ENCODE measurements around the gene STK38L. TPM values are rescaled to one million over a fixed set of nuclear protein-coding genes. Genes with fewer than 3 reads are reported as not detected.
"Not testable (repeated sequence)": the region's sequence is repeated elsewhere in the genome, so short reads cannot be mapped to it uniquely, and the experiment has no call there.

STK38L gene
- total RNA-seq, 2 donors from 2014 or later = 34.2 to 67.7 TPM

DNA sequence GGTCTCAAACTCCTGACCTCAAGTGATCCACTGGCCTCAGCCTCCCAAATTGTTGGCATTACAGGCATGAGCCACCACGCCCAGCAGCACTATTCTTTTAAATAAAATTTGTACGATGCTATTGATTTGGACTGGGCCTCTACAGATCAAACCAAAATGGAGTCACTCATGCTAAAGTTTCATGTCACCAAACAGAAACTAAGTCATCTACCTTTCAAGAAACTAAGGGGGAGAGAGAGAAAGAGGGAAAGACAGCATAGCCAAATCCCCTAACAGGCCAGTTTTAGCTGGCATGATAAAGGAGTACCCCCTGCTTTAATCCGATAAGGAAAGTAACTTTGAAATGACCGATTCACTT is 23.1 kb upstream of the STK38L start:
- no peak for DNase-seq
- intact Hi-C loops (cut with DNase I, micrococcal nuclease) = no loop called here
- no peak for ATAC-seq

DNA sequence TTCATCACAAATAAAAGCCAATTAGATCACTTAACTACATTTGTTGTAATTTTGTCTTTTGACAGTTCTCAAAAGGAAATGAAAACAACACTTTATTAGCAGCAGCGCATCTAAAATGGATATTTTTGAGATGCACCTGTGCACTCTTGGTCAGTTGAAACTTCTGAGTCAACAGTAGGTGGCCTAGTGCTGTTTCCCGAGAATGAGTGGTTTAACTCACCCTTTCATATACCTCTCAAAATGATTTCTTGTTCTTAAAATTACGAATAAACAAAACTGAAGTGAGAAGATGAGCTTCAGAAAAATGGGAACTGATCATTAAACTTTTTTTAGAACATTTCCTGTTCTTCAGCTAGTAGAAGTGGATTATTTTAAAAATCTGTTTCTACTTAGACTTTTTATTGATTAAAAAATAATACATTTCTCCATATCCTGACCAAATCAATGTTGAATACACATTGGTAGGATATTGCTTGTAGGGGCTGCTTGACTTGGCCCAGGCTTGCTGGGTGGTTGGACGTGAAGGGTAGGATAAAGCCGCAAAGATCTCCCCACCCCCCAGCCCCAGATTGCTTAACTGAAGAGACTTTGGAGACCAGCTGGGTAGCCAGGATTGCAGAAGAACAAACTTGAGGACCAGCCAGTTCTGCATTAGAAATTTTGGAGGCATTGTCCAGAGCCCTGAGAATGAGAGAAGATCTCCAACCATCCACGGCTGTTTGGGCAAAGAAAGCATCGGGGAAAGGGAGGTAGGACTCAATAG is 22.3 kb upstream of the STK38L start:
- DNase-seq (no peak), ATAC-seq (no peak)
- intact Hi-C loops (cut with DNase I, micrococcal nuclease) = no loop called here

DNA sequence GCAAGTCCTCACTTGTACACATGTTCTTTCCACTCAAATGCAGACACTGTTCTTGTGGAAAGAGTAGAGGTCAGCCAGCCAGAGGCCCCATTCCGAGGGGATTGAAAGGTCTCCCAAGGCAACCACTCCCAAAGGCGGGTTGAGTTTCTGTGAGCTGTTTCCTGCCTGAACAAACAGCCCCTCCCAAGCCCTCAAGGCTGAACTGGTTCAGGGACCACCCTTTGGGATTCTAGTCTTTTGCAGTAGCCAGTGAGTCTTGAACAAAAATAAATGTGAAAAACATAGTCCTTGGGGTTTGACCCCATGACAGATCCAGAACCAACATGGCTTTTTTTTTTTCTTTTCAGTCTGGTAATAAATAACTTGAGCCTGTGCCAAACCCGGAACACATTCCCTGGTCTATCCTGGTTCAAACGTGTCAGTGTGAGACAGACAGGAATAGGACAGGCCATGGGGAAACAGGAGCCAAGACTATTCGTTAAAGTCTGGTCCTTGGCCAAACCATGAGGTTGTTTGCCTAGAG is 17.6 kb upstream of the STK38L start:
- DNase-seq = no peak
- intact Hi-C loops (cut with DNase I, micrococcal nuclease) = no loop called here
- ATAC-seq = peak; percentile 91

DNA sequence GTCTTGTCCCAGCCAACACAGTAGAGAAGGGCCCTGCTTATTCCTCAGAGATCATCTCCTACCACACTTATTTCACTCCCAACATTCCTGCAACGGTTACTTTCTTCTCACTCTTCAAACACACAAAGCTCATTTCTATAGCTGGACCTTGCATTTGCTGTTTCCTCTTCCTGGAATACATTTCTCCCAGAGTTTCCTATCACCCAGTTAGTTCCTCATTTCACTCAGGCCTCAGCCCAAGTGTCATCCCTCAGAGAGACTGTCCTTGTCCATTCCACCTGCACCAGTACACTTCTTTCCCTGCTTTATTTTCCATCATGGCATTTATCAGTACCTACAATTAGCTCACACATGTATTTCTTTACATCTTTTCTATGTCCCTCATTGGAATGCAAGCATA is 14.7 kb upstream of the STK38L start:
- intact Hi-C loops (cut with DNase I, micrococcal nuclease) = no loop called here
- ATAC-seq = peak; percentile 46
- DNase-seq = no peak

DNA sequence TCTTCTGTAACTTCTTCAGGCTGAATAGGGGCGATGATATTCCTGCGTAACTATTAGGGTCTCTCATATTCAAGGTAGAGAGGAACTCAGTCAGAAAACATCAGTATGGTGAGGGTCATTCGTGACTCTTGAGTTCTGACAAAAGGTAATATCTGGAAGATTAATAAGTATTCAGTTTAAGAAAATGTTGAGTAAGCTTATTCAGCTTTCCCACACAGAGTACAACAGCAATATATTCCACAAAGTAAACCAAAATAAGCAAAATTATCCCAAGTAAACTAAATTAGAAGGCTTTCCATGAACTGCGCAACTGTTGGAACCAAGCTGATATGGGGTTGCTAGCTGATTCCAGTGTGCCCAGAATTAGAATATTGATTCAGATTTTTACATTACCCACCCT is 12.7 kb upstream of the STK38L start:
- intact Hi-C loops (cut with DNase I, micrococcal nuclease); ATAC-seq; DNase-seq: not testable (repeated sequence)

DNA sequence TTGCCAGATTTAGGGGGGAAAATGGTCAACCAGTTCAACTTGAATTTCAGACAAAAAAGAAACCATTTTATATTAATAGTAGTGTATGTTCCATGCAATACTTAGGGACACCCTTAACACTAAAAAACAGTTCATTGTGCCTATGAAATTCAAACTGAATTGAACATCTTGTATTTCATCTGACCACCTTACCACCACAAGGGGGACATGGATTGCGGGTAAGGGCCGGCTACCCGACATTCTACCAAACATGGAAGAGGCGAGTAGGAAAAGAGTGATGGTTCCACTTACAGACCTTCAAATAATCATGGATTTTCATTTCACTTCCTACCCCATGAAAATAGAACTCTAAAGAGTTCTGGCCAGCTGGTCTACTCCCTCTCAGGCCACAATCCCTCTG is 10.3 kb upstream of the STK38L start:
- ATAC-seq (no peak), DNase-seq (no peak)
- intact Hi-C loops (cut with DNase I, micrococcal nuclease) = no loop called here

DNA sequence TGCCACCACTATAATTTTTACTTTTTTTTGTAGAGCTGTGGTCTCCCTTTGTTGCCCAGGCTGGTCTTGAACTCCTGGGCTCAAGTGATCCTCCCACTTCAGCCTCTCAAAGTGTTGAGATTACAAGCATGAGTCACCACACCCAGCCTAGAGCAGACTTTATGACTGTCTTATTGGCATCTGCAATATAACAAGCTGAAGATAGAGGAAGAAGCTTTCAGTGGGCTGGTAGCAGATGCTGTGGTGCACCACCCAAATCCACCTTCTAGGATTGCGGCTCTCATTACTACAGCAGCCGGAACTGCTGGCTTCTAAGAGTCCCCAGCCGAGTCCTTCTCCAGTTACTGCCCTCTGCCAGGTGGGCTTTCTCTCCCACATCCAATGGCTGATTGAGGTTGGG is 7.6 kb upstream of the STK38L start:
- peak; percentile 98 for ATAC-seq
- intact Hi-C loops (cut with DNase I, micrococcal nuclease) = no loop called here
- DNase-seq = no peak

DNA sequence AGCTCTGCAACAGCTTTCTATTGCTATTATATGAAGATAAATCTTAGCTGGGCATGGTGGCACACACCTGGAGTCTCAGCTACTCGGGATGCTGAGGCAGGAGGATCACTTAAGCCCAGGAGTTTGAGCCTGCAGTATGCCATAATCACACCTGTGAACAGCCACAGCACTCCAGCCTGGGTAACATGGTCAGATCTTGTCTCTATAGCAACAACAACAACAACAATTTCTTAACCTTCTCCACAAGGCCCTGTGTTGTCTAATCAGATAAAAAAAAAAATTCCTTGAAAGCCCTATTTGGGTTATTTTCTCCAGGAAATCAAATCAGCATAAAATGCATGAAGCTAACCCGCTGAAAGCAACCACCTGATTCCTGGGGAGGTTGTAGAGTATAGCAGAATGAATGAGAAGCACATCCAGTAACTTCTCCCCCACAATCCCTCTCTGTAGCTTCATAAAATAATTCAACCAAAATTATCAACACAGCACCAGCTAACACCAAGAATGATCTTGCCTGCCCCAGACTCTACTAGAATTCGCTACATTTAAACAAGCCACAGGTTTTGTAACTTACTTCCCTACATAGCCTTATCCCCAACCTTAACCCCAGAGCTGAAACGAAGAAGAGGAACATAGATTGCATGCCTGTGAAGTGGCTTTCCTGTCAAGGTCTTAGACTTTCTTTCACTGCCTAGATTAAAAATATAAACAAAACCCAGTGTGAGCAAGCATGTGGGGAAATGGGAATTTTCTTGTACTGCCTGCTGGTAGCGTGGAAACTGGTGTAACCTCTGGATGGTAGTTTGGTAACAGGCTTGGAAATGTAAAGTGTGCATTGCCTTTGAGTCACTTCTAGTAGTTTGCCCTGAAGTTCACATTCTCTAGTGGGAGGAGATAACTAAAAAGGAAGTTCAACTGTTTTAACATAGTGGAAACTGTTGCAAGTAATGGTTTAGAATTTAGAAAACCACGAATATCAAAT is 6.0 kb upstream of the STK38L start:
- no peak for DNase-seq
- intact Hi-C loops (cut with DNase I, micrococcal nuclease) = no loop called here
- no peak for ATAC-seq

DNA sequence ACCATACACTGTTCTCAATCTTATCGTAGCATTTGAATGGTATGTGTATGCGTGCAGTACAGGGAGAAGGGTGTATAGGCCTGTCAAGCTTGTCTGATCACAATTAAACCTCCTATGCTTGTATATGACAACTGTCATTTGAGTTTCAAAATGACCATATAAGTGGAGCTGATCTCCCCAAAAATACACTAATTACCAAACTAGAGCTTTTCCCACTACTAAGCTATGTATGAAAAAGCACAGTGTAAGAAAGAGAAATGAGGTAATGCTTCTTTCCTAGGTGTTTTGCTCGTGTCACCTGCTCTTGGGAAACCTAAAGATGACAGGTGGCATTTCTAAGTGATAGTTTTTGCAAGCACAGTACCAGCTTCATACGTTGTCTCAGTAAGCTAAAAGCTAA is 1.1 kb upstream of the STK38L start:
- ATAC-seq (no peak), DNase-seq (no peak)
- intact Hi-C loops (cut with DNase I, micrococcal nuclease) = no loop called here

DNA sequence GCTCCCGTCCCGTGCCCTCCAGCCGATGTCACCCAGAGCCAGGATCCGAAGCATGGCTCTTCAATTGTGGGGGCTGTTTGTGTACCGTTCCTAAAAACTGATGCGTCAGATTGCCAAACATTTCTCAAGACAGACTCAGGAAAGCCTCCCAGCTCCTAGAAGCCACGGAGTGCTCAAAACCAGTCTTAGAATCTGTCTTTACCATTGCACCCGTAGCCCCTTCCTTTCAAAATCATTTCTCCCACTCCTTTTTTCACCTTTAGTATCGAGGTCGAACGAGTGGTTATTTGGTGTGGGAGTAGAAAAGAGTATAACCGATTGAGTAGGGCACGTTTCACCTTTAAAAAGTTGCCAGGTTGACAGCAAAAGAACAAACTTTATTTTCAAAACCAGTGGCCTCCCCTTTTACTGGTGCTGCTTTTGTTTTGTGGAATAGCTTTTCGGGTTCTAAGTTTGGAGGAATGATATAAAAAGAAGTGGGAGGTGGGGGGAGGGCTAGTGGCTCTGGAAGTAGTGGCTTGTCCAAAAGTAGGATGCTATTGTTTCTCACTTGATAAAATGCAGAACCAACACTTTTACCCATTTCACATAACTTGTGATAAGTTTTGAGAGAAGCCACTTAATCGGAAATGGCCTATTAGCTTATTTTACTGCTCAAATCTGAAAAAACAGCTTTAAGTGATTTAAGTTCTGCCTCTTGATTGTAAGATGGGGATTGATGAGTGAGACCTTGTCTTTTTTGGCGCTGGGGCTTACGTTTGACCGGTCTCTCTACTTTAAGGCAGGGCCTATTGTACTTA is 803 bp downstream of the STK38L start:
- intact Hi-C loops (cut with DNase I, micrococcal nuclease) = no loop called here
- DNase-seq (no peak), ATAC-seq (no peak)

DNA sequence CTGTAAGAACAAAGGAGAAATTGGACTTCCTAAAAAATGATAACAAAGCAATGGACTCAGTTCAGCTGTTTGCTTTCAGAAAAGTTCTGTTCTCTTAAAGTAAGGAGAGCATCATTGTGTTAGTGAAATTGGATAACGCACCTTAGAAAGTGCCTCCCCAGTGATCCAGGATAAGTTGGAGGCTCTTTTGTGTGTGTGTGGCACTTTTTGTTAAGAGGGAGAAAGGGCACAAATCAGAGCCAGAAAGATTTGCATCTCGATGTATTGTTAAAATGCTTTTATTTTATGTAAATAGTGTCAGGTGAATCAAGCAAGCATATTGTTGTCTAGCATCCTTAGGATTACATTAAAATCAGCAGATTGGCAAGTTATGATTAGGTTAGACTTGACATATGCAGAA is 2.1 kb downstream of the STK38L start:
- DNase-seq (no peak), ATAC-seq (no peak)
- intact Hi-C loops (cut with DNase I, micrococcal nuclease) = no loop called here

DNA sequence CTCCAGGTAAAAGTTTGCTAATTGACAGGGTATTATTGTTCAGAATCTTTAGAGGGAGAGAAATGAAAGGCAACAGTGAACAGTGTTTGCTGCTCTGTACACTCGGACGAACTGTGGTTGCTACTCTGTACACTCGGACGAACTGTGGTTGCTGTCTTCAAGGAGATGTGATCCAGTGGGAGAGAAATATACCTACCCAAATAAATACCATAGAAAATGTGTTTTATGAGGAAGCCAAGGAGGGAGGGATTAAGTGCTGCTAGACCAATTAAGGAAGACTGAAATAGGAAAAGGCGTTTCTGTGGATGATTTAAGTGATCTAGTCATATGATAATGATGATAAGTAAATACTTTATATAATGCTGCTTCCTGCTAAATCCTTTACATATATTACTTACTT is 2.7 kb downstream of the STK38L start:
- DNase-seq (no peak), ATAC-seq (no peak)
- intact Hi-C loops (cut with DNase I, micrococcal nuclease) = no loop called here

DNA sequence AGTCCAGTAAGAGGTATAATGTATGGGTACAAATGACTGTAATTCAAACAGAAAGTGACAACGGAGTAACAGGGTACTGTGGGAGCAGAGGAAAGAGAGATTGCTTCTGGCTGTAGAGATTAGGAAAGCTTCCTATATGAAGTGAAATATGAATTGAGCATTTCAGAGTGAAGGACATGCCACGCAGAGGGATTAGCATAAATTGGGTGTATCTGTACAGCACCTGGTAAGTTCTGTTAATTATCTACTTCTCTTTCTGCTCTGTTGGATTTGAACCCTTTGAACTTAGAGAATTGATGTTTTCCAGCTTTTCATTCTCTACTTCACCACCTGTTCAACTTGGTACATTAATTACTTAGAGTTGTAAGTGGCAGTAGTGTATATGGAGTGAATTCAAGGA is 8.8 kb downstream of the STK38L start:
- intact Hi-C loops (cut with DNase I, micrococcal nuclease) = no loop called here
- DNase-seq = no peak
- peak; percentile 76 for ATAC-seq

DNA sequence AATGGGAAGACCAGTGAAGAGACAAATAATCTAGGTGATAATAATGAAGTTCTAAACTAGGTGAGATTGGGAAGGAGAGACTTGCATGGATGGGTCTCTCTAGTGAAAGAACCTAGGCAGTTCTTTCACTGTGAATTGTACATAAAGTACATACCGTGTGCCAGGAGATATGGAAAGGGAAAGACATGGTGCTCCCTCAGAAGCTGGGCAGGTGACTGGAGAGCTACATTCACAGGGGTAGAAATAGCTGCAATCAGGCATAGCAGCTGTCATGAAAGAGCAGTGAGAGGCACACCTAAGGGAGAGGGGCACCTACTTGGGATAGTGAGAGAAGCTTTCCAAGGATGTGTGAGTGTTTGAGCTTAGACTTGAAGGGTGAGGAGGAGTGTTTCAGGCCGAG is 9.3 kb downstream of the STK38L start:
- DNase-seq (no peak), ATAC-seq (peak; percentile 48)
- intact Hi-C loops (cut with DNase I, micrococcal nuclease) = no loop called here

DNA sequence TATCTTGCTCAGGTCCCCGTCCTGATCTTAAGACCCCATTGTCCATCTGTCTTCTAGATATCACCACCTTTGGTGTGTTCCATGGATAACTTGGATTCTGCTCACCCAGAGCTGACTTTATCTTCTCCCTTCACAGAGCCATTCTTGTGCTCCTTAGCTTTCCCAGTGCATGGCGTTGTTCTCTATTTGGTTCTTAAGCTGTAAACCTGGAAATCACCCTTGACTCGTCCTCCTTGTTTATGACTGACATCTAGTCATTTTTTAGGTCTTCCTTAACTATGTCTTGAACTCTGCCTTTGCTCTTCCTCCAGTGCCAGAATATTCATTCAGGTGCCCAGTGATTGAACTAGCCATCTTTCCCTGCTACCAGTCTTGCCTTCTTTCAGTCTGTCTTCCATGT is 11.7 kb downstream of the STK38L start:
- ATAC-seq (no peak), DNase-seq (no peak)
- intact Hi-C loops (cut with DNase I, micrococcal nuclease) = loop anchor here in 1 of 2 donors (5.0 kb wide), 1 partner anchor 46 kb away; no protein-coding TSS in a partner anchor

DNA sequence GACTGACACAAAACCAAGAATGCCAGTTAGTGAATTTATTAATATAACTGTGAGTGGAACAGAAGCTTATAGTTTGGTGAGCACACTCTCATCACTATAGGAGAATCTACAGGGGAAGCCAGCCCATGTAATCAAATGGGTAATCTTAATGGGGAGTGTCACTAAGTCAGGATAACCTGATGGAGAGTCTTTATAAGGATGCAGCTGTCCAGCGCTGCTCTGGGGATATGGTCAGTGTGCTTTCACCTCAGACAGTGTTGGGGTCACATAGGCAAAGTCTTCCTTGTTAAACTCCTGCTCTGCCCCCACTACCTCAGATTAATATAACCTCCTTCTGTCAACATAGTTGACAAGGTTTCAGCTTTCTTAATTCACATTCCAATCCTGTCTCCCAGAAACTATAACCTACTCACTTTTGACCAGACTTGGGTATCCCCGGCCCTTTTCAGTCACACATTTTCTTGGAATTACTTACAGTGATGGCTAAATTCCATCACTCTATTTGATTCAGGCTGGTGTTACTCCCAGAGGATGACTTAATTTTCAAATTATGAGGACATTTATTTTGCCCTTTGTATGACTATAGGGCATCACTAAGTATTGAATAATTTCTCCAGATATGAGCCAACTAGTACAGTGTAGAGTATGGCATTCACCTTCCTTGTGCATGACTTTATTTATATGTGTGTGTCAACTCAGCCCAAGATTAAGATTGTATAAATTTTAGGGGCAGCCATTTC is 13.2 kb downstream of the STK38L start:
- no peak for DNase-seq
- no peak for ATAC-seq
- intact Hi-C loops (cut with DNase I, micrococcal nuclease) = loop anchor here in 1 of 2 donors (5.0 kb wide), 1 partner anchor 45 kb away; no protein-coding TSS in a partner anchor

DNA sequence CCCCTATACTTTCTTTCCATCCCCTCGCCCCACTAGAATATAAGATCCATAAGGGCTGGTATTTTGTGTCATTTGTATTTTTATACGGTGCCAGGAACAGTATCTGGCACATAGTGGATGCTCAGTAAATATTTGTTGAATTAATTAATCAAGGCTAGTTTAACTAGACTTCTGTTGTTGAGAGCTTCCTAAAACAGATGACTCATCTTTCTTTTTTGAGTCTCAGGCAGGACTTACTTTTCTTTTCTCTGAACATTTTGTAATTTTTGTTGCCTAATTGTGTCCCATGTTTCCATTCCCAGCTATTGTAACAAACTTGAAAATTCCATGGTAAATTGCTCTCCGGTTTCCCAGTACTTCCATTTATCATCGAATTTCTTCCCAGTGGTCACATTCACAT is 16.7 kb downstream of the STK38L start:
- intact Hi-C loops (cut with DNase I, micrococcal nuclease) = no loop called here
- no peak for ATAC-seq
- no peak for DNase-seq

DNA sequence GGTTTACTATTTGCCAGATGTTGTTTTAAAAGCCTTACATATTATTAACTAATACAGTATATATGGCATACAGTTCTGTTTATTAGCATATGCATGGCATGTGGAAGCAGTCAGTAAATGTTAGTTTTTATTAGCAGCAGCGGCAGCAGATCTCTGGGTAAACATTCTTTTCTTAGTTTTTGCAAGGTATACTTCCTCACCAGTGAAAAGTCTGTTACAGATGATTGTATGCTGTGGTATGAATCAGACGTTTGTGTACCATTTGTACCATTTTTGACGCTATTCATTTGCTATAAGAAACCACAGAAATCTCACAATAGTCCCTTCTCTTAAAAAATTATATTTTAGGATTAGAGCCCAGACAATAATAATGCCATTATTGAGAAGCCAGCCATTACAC is 17.8 kb downstream of the STK38L start:
- intact Hi-C loops (cut with DNase I, micrococcal nuclease) = no loop called here
- no peak for DNase-seq
- no peak for ATAC-seq

All from left colon (tissue), 2 donors.